Omental fat pad (tissue), 4 donors: ENCODE measurements around the gene FANCI. TPM values are rescaled to one million over a fixed set of nuclear protein-coding genes. Genes with fewer than 3 reads are reported as not detected.

Experiments
- ATAC-seq: fragments of 150-250 bp; one replicate; pipeline ENCODE4 v1.9.1; 2016; ENCODE audit warnings: mild to moderate bottlenecking, moderate library complexity; ENCODE audit not compliant: low FRiP score
- DNase-seq: peaks from one replicate; pipeline ENCODE4 v3.0.0-alpha.2; 2019; ENCODE audit warnings: low spot score
- total RNA-seq, 4 donors: library from RNA; depleted of rRNA; stranded (reverse); fragments of >200 nt; gene quantifications; one replicate each; pipeline ENCODE4 v1.1.0, GENCODE V29; 2016
- TF ChIP-seq, protein P1 (sequence below), 3 donors: fragments of 450-650 bp; IDR thresholded peaks; one replicate each; pipeline ENCODE4 v1.5.1; 2016 to 2017; ENCODE audit warnings: antibody characterized with exemption in 3 of 3, mild to moderate bottlenecking in 3 of 3, moderate library complexity in 2 of 3

The FANCI gene
- total RNA-seq, 4 donors from 2014 or later, result 3.3 to 6.6 (median 4.2) TPM

DNA sequence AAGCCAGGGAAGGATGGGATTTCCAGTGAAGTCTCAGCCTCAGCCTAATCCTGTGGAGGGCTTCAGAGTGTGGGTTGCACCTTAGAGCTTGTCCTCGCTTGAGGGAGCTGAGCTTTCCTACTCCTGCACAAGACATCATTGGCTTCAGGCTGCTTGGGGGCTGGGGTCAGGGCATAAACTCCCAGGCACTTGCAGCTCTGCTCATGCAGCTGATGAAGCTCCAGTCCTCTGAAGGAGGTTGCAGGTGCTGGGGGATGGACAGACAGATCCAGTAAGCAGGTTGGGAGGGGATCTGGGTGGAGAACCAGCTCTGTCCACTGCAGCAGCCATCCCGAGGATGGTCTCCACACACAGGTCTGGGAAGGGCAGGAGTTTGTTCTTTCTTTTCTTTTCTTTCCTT is 110.2 kb downstream of the FANCI start:
- DNase-seq (no peak), ATAC-seq (no peak)
- TF ChIP-seq, protein P1, sequence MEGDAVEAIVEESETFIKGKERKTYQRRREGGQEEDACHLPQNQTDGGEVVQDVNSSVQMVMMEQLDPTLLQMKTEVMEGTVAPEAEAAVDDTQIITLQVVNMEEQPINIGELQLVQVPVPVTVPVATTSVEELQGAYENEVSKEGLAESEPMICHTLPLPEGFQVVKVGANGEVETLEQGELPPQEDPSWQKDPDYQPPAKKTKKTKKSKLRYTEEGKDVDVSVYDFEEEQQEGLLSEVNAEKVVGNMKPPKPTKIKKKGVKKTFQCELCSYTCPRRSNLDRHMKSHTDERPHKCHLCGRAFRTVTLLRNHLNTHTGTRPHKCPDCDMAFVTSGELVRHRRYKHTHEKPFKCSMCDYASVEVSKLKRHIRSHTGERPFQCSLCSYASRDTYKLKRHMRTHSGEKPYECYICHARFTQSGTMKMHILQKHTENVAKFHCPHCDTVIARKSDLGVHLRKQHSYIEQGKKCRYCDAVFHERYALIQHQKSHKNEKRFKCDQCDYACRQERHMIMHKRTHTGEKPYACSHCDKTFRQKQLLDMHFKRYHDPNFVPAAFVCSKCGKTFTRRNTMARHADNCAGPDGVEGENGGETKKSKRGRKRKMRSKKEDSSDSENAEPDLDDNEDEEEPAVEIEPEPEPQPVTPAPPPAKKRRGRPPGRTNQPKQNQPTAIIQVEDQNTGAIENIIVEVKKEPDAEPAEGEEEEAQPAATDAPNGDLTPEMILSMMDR (IDR thresholded peaks at IDR 0.05), result no peak

DNA sequence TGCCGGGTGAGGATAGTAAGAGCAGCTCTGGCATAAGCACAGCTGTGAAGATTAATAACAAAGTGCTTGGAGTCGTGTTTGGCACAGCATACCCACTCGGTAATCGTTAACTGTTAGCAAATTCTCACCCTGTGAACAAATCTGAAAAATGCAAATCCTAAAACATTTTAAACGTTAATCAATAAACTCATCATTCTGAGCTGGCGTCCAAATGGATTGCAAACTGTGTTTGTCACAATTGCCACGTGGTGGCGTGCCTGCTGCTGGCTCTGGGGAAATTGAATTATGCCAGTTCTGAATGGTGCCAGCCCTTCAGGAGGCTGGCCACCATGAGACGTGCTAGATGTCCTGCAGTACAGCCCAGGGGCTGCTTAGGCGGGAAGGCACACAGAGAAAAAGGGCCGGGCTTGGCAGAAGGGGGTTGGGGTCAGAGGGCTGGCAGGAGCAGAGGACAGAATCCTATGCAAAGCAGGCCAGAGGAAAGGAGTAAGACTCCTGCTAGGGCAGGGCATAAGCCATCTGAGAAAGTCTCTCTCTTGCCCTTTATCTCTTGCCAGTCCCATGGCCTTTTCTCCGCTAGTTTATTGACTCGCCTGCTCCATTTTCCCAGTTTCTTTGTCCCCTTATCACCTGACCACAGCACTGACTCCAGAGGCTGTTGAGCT is 113.0 kb downstream of the FANCI start:
- TF ChIP-seq, protein P1 (IDR thresholded peaks at IDR 0.05), result no peak
- DNase-seq (no peak), ATAC-seq (no peak)

- ATAC-seq (no peak), DNase-seq (no peak)
- TF ChIP-seq, protein P1 (IDR thresholded peaks at IDR 0.05), result no peak
Observed at GRCh38 chr15:89358435-89358754, 114.6 kb downstream of the FANCI start.

DNA sequence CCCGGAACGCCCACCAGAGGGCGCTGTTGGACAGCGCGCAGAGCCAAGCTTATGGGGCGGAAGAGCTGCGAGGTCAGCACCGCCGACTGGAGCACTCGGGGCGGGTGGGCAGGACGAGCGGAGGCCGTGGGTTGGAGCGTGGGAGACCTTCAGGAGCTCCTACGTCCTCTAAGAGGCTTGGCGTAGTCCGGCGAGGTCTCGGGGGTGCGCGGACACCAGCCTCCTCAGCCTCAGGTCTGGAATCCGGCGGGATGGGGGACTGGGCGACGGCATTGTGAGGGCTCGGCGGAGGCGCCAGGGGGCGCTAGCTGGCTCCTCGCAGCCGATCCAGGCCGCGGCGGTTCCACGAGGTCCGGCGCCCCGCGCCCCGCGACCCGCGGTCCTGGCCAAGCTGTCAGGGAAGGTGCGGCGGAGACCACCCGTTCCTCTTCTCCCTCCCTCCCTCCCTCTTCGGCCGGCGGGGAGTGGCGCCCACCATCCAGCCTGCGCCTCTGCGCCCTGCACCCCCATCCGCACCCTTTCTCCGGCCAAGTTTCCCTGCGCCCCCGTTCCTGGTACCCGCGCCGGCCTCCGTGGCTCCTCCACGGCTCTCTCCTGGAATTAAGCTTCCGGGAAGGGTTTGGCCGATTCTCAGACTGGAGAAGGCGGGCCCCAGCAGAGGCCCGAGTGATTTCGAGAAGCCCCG is 115.1 kb downstream of the FANCI start:
- ATAC-seq (peak; percentile 84), DNase-seq (peak; percentile 53)
- TF ChIP-seq, protein P1 (IDR thresholded peaks at IDR 0.05), result peak in 2 of 3 donors; percentile 85 to 89

DNA sequence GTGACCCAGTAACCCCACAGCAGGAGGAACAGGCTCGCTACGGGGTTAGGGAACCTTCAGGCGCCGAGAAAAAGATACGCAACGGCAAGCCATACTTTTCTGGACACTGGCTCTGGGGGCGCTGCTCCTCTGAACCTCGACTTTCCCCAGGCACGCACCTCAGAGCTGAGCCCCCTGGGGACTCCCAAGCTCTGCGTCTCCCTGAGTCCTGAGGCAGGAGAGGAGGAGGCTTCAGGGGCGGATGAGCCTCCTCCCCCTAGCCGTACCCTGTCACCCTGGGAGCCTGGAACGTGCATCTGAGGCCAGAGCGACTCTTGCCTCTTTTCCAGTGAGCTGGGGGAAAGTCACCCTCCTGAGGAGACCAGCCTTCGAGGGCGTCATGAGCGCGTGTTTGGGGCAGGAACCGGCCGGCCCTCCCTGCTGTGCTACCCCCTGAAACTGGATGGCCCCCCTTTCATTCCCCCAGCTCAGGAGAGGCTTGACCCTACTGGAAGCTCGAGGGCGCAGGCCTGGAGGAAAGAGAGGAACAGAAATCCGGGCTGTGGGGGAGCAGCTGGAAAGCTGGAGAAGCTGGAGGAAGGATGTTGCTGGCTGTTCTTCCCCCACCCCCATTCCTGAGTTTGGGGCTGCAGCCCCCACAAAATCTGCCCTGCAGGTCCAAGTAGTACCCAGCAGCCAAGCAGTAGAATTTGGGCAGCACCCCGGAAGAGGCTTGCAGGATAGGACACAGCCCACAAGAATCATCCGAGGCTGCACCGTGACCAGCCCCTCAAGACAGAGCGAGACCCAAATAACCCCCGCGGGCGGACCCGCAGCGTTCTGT is 115.9 kb downstream of the FANCI start:
- TF ChIP-seq, protein P1 (IDR thresholded peaks at IDR 0.05), result no peak
- no peak for ATAC-seq
- DNase-seq, result no peak

GRCh38 chr15:89360294-89360971 is 116.7 kb downstream of the FANCI start:
- DNase-seq (no peak), ATAC-seq (no peak)
- TF ChIP-seq, protein P1 (IDR thresholded peaks at IDR 0.05), result no peak
